Right hindlimb (tissue), 1 donor: ENCODE measurements around the gene EVL.
A peak's percentile ranks its signal among the peaks of the same experiment; 100 is the strongest.

ENCODE experiments used
- DNase-seq: peaks from one replicate; pipeline ENCODE4 v3.0.0-alpha.2; 2018

EVL gene

DNA sequence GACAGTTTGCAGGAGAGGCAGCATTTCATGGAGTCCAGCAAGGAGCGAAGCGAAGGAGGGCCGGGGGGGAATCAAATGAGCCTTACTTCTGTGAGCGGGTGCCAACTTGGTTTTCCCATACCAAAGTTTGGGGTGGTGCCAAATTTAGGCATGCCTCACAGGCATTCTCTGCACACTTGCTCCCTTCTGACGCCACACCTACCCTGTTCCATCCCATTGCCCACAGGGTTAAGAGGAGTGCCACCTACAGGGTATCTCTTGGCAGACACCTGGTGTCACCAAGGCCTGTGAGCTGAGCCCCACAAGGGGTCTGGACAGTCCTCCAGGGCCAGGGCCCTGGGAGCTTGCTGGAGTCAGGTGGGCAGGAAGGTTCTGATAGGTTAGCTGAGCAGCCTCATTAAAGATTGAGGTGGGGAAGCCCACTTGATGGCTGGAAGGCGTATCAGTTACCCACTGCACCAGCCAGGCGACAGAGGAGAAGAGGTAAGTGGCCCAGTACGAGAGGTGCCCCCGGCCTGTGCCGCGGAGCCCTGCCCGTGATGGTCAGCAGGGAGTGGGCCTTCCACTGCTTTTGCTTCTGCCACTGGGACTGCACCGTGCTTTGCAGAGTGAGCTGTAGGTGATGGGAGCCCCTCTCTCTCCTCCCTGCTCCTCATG lies 49.0 kb downstream of the EVL start:
- DNase-seq, result no peak

DNA sequence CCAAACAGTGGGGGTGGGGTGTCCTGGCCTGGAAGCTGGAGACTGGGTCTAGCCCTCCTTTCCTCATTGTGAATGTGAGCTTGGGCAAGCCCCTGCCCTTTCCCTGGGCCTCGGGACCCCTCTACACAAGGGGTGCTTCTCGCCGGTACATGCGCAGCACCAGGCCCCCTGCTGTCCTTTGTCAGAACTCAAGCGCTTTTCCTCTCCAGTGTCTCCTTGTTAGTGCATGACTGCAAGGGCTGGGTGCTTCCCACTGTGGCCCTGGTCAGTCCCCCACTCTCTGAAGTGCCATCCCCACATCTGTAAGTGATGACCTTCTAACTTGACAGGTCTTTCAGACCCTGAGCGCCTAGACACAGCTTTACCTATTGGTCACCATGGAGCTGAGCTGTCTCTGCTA lies 50.0 kb downstream of the EVL start:
- DNase-seq, result no peak

DNA sequence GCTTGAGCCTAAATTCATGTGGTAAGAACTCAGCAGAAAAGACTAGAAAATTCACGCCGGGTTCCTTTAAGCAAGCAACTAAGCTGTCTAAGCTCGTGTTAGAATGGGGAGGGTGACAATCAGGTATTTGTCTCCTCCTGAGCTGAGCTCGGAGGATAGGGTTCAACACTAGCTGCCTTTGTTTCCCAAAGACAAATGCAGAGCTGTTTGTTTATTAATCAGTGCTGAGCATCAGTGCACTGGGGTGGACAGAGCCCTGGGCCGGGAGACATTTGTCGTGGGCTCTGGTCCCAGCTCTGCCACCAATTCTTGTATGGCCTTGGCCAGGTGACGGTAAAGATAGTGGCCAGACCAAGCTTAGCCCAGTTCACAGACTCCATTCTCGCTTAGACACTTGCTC lies 50.5 kb downstream of the EVL start:
- DNase-seq, result no peak

DNA sequence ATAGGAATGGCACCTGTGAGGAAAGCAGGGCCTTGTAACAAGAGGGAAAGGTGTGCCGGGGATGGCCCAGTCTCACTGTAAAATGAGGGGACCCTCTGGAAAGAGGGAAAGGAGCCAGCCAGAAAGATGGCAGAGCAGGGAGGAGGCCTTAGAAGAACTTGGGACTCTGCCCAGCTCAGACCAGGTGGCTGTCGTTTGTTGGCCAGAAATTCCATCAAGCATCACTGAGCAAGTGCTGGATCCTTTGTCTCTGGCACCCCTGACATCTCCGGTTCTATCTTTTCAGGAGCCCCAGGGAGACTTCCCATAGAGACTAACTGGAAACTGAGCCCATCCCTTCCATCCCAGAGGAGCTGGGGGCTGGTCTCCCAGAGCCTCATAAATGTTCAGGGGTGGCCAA lies 50.9 kb downstream of the EVL start:
- no peak for DNase-seq

DNA sequence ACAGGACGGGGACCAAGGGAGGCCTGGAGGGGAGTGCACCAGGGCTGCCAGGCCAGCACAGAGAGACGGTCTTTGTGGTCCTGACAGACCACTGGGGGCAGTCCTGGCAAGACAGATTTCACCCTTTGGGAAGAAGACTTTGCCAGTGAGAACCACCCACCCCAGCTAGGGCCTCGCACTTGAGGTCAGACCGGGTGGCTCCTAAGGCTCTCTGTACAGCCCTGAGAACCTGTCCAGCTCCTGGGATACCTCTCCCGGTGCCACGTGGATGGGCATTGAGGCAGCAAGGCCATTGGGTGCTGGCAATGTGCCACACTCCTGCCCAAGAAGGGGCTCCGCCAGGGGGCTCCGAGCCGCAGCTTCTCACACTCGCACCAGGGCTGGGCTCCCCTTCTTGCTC lies 51.8 kb downstream of the EVL start:
- no peak for DNase-seq

DNA sequence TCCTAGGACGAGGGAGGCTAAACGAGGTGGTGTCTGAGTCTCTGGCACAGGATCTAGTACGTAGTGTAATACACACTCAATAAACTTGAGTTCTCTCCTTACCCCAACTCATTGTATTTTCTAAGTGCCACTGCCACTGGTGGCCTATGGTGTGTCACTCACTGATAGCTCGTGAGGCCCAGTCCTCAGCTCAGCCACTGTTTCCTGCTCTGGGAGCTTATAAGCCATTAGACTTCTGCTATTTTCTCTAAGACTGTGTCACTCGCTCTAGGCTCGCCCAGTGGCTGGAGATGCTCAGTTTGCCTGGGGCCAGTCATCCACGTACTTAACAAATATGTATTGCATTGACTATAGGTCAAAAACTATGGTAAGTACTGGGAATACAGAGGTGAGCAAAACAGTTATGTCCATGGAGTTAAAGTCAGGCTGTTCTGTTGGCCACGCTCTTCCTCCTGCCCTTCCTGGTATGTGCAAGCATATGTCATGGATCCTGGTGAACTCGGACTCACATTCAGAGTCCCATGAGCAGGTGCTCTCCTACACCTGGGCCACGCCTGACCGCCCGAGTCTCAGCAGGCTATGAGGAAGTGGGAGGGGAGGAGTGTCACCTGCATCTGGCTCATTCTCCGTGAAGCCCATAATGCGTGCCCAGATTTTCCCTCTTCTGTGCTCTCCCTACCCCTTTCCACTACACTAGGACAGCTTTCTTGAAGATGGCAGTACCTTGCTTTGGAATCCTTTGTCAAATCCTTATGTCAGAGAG lies 52.6 kb downstream of the EVL start:
- no peak for DNase-seq

DNA sequence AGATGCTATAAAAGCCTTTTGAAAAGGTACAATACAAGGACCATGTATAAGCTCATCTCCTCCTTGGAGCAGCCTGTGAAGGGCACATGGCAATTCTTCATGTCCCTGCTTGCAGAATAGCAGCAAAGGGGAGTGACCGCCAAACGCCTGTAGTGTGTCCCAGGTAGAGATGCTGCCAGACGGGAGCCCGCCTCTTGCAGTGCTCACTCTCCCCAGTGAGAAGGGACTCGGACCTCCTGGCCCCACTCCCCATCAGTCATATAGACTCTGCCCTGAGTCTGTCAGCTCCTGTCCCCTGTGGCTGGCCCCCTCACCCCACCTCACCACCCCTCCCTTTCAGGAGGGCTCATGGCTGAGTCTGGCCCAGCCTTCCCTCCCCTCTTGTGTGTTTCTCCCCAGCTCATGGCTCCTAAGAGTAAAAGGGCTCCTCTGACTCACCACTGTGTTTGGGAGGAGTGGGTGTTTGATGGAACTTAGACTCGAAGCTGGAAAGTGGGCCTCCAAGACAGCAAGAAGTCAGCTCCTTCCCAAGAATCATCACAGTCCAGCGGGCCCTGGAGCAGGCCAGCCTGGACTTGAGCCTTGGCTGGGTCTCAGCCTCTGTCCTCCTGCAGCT lies 53.3 kb downstream of the EVL start:
- no peak for DNase-seq

DNA sequence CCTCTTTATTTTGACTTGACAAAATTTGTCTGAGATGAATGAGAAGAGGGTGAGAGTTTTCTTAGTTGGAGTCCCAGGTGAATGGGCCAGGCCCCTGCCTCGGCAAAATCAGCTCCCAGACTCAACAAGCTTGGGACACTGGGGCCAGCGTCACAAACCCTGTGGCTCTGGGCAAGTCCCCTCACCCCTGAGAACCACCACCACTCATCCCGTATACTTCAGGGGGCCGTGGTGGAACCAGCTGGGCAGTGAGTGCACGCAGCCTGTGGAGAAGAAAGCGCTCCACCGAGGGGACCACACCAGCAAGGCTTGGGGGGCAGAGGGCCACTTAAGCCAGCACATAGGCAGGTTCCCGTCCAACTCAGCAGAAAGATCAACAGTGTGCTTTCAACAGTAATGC lies 54.0 kb downstream of the EVL start:
- no peak for DNase-seq

DNA sequence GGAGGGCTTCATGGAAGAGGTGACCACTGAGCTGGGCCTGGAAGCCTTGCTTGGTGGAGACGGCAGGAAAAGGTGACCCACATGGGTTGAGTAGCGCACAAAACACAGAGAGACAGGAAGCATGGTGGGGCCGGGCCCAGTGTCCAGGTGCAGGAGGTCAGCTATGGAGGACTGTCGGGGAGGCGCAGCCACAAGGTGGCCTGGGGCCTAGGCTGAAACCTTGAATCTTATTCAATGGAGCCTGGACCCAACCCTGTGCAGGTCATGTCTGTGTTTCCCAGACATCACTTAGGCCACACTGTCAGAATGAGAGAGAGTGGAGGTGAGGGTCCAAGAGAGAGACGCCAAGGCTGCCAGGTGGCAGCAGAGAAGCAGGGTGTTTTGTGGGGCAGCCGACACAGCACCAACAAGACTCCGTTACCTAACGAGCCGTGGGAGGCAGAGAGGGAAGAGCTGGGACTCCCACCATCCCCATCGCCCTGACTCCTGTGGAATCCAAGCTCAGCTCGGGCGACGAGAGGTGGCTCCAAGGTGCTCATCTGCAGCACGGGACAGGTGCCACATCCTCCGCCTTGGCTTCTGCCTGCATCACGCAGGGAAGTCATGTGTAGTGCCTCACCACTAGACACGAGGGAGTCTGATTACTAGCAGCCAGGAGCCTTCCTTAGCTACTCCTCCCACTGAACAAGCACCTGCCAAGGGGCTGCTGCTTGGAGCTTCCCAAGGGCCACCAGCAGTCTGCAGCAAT lies 55.5 kb downstream of the EVL start:
- no peak for DNase-seq

DNA sequence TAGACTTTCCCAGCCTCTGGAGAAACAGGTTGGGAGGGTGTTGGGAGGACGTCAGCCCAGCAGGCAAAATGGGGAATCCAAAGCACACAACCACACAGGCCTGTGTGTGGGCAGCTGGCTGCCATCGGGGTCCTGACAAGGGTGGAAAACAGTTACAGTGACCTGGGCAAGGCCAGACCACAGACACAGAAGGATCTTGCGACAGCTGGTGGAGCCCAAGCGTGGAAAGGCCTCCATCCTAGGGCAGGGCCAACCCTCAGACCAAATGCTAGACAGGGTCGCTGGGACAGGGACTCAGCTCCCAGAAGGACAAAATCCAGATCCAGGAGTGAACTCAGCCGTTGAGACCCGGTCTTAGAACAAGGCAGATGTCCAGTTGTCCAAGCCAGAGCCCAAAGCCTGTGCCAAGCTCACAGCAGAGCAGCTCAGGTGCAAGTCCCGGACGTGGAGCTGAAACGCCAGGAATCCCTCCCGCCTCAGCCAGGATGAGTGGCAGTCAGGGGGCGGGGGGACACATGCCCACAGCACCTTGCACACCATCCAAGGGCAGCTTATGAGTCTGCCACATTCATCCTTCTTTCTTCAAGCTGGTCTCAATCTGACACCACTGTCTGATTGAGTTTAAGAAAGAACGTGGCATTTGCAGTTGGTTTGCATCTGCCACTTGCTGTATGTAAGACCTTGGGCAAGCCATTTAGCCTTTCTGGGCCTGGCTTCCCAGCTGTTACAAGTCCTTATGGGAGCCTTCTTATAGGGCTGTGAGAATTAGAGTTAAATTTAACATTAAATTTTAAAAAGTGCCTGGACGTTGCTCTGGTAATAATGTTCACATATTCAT lies 56.6 kb downstream of the EVL start:
- DNase-seq, result no peak

DNA sequence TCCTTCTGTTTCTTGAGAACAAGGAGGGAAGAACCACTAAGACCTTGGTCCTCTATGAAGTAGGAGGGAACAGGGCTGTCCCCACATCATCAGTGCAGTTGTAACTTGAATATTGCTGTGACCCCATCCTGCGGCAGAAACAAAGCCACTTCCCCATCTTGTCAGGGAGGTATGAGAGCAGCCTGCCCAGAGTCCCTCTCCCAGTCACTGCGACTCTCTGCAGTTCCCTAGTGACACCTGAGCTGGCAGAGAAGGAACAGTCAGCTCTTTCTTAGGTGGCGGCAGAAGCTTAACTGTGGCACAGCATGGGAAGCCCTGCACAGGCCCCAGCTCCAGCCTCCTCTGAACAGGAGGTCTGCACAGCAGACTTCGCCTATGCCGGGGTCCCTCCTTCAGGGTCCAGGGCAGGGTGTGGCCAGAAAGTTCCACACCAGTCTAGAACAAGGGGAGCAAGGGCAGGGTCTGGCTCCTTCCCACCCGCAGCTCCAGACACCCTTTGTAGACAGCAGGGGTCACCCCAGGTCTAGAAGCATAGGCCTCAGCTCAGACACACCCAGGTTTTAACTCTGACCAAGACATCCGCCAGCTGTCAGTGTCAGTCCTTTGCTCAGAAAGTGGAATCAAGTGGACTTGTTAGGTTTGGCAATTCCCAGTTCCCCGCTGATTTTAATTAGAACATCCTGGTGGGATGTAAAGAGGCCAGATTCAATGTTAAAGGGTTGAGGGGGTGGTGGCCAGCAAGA lies 57.4 kb downstream of the EVL start:
- peak; percentile 59 for DNase-seq

DNA sequence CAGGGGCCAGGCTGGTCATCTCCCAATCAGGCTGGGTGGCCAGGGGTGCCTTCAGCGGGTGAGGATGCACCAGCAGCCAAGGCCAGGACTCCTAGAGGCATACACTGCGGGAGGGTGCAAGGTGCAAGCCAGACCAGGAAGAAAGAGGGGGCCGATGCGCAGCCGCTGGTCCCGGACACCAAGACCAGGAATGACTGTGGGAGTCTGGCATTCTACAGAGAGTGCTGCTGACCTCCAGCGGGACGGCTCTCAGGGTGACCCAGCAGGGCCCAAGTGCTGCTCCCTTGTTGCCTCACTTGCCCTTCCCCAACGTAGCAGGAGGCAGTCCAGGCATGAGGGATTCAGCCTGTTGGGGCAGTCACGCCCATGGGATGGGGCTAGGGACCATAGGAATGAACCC lies 58.4 kb downstream of the EVL start:
- DNase-seq, result no peak

DNA sequence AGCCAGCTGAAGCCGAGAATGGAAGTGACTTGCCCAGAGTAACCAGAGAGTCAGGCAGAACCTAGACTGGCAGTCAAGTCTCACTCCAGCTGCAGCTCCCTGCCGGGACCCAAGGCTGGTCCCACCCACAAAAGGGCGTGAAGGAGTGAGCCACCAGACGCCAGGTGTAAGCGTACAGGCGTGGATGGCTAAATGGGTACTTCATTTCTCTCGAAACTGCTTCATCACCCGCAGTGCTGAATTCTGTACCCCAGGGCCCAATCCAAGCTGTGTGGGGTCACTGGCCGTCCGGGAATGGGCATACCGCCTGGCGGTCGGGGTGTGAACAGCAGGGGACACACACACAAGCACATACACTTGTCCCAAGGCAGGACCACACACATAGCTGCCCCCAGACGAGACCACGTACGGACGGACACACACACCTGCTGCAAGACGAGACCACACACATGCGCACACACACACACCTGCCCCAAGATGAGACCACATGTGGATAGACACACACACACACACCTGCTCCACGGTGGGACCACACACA lies 59.4 kb downstream of the EVL start:
- no peak for DNase-seq

DNA sequence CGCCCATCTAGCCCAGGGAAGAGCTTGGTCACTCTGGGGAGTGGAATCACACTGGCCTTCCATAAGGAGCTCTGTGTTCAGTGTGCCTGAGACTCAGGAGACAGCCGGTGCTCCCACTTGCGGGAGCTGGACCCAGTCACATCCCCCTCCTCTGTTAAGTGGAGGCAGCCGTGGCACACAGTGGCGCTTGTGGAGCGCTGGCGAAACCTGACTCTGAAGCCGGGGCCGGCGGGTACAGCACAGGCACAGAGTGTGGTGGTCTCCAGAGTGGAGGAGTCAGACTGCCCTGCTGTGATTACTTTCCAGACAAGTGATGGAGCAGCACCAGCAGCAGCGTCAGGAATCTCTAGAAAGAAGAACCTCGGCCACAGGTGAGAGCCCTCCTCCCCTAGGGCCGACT lies 61.2 kb downstream of the EVL start:
- DNase-seq, result no peak

DNA sequence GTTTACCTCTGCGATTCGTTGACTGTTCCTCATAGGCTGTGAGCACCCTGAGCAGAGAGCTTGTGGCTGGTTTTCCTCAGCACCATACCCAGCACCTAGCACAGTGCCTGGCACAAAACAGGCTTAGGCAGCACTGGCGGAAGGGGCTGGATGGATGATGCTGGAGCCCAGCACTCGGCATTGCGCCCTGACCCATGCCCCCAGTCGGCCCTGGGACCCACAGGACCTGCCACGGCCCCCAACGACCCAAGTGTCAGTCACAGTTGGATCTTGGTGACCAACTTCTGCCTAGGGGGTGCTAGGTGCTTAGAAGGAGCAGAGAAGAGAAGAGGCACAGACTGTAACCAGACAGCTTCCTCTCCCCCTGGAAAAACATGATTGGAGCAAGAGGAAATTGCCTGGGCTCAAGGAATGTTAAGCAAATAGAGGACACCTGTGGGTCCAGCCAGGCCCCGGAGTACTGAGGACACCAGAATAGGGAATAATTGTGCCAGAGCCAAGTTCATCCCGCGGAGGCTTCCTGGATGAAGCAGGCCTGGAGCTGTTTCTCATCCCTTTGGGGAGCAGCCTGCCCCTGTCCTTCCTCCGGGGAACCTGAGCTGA lies 62.7 kb downstream of the EVL start:
- no peak for DNase-seq

DNA sequence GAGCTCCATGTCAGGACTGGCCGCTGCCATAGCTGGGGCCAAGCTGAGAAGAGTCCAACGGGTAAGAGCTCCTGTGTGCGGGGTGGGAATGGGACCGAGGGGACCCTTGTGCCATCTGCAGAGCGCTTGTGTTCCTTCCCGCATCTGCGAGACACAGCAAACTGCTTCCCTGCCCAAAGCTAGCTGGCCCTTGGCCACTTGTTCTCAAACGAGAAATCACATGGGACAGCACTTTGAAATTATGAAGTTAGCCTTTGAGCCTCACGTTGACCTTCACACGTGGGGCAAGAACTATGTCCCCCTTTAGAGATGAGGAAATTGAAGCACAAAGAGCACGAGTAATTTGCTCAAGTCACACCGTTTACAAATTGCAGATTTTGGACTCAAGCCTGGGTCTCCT lies 63.5 kb downstream of the EVL start:
- DNase-seq, result no peak

DNA sequence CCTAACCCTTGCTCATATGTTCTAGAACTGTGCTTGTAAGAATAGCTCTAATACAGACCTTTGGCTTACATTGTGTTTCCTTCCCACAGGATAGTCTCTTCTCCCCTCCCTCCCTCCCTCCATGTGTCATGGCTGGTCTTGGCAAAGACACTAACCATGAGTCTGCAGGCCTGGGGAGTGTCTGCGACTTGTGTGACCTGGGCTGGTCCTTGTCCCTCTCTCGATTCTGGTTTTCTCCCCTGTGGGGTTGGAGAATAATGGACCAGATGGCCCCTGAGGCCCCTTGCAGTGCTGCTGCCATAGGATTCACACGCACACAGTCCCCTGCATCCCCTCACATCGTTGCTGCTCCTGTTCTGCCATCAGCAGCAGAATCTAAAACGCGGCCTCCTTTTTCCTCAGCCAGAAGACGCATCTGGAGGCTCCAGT lies 64.0 kb downstream of the EVL start:
- DNase-seq, result no peak

DNA sequence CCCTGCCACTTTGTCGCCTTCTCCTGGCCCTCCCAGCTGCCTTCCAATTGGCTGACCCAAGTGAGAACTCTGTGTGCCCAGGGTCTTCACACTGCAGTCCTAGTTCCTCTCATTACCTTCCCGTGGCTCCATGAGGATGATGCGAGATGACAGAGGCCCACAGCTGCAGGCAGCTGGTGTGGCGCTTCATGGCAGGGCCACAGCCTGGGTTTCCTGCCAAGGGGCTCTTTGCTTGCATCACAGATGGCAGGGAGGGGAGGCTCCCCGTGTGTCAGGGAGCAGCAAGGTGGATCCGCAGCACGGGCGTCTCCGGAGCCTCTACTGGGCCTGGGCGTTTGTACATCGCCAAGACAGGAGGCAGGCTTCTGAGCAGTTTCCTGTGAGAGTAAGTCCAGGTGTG lies 65.3 kb downstream of the EVL start:
- DNase-seq, result peak; percentile 64

DNA sequence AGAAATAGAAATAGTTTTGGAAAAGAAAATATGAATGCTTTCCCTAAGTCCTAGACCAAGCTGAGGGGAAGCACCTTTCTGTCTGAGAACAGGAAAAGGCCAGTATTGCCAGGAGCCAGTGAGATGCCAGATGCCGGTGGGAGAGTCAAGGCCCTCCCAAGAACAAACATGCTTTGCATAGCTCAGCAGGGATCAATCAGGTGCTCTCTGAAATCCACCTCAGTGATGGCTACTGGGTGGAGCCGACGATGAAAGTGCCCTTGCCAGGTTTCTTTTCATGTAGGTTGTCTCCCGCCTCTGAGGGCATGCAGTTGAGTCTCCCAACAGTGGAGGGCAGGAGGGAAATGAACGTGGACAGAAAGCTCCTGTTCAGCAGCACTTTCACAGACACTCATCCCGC lies 66.0 kb downstream of the EVL start:
- no peak for DNase-seq

DNA sequence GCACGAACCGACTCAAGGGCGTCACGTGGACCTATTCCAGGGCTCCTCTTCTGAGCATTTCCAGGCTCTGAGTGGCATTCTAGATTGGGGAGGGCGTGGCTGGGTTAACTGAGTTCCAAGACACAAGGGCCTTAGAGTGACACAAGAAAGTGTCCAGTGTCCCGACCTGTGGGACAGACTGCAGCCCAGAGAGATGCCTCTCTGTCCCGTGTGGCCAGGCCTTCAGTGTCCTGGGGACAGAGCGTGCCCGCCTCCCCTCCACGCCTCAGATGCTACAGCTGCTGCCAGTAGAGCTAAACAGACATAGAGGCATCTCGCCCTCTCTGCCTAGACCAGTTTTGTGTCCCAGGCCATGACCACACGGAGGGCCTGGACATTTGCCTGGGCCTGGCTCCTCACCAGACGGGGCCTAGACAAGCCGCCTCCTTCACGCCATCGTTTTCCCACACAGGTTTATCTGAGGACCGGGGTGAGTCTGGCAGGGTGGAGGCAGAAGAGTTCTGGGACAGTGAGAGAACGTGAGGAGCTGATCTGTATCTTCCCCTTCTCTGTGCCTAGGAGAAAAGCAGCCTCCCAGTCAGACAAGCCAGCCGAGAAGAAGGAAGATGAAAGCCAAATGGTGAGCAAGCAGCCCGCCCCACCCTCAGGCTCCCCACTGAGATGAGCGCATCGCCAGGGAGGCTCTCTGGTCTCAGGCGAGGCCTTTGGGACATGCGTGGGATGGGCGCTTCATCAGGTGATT lies 67.1 kb downstream of the EVL start:
- no peak for DNase-seq
